SK-N-DZ (cell line): Measurements from ENCODE around the gene SESN1.
"Not testable (repeated sequence)": the region's sequence is repeated elsewhere in the genome, so short reads cannot be mapped to it uniquely, and the experiment has no call there.

Experiments used
- DNase-seq: peaks from one replicate; pipeline ENCODE4 v3.0.0-alpha.2; 2015; ENCODE audit warnings: low spot score

The SESN1 gene

GRCh38 chr6:109002051-109002697 is 92.5 kb downstream of the SESN1 start:
- no peak for DNase-seq

GRCh38 chr6:109001291-109001894 is 93.3 kb downstream of the SESN1 start:
- no peak for DNase-seq

- no peak for DNase-seq
Measured at GRCh38 chr6:109000289-109000688, 94.4 kb downstream of the SESN1 start.

- no peak for DNase-seq
Measured at GRCh38 chr6:108999428-108999827, 95.2 kb downstream of the SESN1 start.

GRCh38 chr6:108998485-108998884 is 96.2 kb downstream of the SESN1 start:
- no peak for DNase-seq

GRCh38 chr6:108996208-108996607 is 98.4 kb downstream of the SESN1 start:
- DNase-seq, result no peak

- no peak for DNase-seq
Measured at GRCh38 chr6:108995296-108995695, 99.3 kb downstream of the SESN1 start.

GRCh38 chr6:108993876-108994275 is 100.8 kb downstream of the SESN1 start:
- DNase-seq, result no peak

- peak; percentile 14 for DNase-seq
Measured at GRCh38 chr6:108989700-108990099, 104.9 kb downstream of the SESN1 start.

GRCh38 chr6:108988765-108989164 is 105.9 kb downstream of the SESN1 start:
- no peak for DNase-seq

GRCh38 chr6:108988296-108988695 is 106.3 kb downstream of the SESN1 start:
- no peak for DNase-seq

- no peak for DNase-seq
Measured at GRCh38 chr6:108987156-108987555, 107.5 kb downstream of the SESN1 start.

- no peak for DNase-seq
Measured at GRCh38 chr6:108985301-108985700, 109.3 kb downstream of the SESN1 start.

- no peak for DNase-seq
Measured at GRCh38 chr6:108983151-108983550, 111.5 kb downstream of the SESN1 start.

- DNase-seq, result no peak
Measured at GRCh38 chr6:108982154-108983113, 112.2 kb downstream of the SESN1 start.

- not testable (repeated sequence) for DNase-seq
Measured at GRCh38 chr6:108978638-108979037, 116.0 kb downstream of the SESN1 start.

GRCh38 chr6:108974201-108974600 is 120.4 kb downstream of the SESN1 start:
- no peak for DNase-seq

GRCh38 chr6:108969776-108970175 is 124.9 kb downstream of the SESN1 start:
- no peak for DNase-seq

GRCh38 chr6:108968325-108969316 is 126.0 kb downstream of the SESN1 start:
- DNase-seq, result no peak

GRCh38 chr6:108966855-108967755 is 127.5 kb downstream of the SESN1 start:
- DNase-seq, result peak; percentile 41
